ENCODE data around the gene ERMN.
"Not testable (repeated sequence)": the region's sequence is repeated elsewhere in the genome, so short reads cannot be mapped to it uniquely, and the experiment has no call there.

Gene ERMN, protein sequence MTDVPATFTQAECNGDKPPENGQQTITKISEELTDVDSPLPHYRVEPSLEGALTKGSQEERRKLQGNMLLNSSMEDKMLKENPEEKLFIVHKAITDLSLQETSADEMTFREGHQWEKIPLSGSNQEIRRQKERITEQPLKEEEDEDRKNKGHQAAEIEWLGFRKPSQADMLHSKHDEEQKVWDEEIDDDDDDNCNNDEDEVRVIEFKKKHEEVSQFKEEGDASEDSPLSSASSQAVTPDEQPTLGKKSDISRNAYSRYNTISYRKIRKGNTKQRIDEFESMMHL

DNA sequence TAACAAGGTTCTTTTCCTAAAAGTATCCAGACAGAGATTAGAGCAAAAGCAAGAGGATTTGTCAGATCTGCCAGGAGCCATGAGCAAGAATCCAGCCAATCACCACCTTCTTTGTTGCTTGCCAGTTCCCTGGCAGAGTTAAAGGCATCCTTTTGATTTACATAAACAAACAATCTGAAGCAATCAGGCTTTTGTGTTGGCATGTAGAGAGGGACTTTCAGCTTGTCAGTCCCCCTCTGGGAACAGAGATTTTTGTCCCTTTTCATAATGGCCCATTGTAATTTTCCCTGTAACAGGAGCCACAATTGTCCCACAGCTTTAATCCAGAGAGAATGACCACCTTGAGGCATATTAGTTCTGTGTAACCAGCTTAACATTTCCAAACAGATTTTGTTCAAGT, at the start of gene ERMN:
ERMN (minus strand) TSS at position 39 of the 400 bp plus-strand sequence. CDS start 182 bp downstream, outside the sequence.
- no peak for DNase-seq

DNA sequence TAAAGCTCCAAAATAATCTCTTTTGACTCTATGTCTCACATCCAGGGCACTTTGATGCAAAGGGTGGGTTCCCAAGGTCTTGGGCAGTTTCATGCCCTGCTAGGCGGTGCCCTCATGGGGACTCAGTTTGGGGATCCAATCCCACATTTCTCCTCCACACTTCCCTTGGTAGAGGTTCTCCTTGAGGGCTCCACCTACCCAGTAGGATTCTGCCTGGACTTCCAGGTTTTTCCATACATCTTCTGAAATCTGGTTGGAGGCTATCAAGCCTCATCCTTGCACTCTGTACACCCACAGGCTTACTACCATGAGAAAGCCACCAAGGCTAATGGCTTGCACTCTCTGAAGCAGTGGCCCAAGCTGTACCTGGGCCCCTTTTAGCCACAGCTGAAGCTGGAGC, 49.8 kb upstream of the ERMN start:
- no peak for DNase-seq

DNA sequence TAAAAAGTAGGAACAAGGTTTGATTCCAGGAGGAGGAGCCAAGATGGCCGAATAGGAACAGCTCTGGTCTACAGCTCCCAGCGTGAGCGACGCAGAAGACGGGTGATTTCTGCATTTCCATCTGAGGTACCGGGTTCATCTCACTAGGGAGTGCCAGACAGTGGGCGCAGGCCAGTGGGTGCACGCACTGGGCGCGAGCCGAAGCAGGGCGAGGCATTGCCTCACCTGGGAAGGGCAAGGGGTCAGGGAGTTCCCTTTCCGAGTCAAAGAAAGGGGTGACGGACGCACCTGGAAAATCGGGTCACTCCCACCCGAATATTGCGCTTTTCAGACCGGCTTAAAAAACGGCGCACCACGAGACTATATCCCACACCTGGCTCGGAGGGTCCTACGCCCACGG, 42.9 kb upstream of the ERMN start:
- not testable (repeated sequence) for DNase-seq

DNA sequence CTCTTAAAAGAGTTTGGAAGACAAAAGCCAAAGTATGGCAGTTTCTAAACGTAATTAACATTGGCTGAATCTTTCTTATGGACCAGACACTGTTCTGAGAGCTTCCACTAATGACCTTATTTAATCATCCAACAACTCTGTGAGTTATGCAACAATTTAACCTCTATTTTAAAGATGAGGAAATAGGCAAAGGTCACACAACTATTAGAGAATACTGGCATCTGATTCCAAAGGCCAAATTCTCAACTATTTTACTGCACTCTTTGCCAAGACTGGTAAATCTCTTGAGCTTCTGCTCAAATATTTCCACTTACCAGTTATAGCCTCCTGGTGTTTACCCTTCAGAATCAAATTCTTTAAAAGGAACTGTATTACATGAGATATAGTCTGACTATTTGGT, 42.1 kb upstream of the ERMN start:
- DNase-seq, result no peak

DNA sequence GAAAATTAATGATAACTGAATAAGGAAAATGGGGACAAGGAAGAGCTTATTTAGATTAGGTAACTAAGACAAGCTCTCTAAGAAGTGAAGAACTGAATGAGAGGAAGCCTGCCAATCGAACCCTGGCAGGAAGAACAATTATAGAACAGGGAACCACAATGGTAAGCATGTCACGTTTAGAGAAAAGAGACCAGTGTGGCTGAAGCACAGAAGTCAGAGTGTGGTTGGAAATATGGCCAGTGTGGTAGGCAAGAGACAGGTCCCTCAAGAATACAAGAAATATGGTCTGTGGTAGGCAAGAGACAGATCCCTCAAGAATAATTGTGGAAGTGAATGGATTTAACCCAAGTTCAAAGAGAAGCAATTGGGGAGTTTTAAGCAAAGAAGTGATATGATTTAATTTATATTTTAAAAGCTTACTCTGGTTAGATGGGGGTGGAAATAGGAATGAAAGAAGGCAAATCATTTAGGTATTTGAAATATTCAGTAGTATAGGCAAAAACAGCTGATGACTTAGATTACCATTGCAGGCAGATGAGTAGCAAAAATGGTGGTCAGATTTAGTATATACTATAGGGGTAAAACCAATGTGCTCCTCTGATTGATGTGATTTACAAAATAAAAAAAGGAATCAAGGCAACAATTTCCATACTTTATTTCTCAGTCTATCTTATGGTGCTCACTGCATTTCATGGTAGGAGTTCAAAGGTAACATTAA, 38.8 kb upstream of the ERMN start:
- DNase-seq, result no peak

GRCh38 chr2:157363612-157364101, 38.0 kb upstream of the ERMN start:
- DNase-seq, result no peak

DNA sequence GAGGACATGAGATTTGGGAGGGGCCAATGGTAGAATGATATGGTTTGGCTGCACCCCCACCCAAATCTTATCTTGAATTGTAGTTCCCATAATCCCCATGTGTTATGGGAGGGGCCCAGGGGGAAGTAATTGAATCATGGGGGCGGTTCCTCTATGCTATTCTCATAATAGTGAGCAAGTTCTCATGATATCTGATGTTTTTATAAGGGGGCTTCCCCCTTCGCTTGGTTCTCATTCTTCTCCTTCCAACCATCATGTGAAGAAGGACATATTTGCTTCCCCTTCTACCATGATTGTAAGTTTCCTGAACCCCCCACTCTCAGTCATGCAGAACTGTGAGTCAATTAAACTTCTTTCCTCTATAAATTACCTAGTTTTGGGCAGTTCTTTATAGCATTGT, 37.0 kb upstream of the ERMN start:
- no peak for DNase-seq

DNA sequence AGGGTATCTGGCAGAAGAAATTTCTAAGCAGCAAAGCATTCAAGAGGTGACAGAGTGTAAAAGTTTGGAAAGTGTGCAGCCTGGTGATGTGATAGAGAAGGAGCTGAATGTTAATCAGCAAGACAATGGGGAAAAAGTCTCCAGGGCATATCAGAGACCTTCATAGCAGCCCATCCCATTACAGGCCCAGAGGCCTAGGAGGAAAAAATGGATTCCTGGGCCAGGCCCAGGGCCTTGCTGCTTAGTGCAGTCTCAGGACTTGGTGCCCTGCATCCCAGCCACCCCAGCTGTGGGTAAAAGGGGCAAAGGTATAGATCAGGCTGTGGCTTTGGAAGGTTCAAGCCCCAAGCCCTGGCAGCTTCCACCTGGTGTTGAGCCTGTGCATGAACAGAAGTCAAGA, 35.9 kb upstream of the ERMN start:
- DNase-seq, result no peak

DNA sequence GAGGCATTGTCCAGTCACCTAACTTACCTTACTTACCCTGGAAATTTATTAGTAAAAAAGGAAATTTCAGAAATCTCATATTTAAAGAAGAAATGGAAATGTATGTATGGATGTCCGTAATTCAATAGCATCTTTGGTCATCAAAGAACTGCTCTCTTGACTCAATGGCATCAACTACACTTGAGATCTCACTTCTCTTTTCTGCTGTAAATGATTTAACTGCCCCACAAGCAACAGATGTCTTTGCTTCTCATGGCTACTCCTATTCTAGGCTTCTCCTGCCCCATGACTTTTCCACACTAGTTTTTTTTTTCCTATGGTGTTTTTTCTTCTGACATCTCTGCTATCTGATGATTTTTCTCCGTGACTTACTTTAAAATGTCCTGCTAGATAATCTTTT, 34.0 kb upstream of the ERMN start:
- no peak for DNase-seq

DNA sequence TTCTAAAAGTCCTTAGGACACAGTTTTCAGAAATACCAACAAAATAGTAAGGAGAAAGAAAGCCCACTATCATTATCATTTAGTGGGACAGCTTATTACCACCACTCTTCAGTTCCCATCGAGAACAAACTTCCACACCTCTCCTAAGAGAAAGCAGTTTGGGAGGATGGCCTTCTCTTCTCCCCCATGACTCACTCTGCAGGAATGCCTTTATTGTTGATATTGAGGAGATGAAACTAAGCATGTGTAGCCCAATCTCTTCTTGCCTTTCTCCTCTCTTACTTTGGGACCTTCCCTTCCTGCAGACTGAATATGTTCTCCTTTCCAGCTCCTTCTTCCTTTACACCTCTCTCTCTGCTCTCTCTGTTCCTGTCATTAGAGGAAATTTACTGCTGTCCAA, 30.0 kb upstream of the ERMN start:
- no peak for DNase-seq

- no peak for DNase-seq
These were observed 24.4 kb upstream of the ERMN start for GRCh38 chr2:157349949-157350515.

- DNase-seq, result no peak
These were observed 22.8 kb upstream of the ERMN start for GRCh38 chr2:157348291-157348921.

DNA sequence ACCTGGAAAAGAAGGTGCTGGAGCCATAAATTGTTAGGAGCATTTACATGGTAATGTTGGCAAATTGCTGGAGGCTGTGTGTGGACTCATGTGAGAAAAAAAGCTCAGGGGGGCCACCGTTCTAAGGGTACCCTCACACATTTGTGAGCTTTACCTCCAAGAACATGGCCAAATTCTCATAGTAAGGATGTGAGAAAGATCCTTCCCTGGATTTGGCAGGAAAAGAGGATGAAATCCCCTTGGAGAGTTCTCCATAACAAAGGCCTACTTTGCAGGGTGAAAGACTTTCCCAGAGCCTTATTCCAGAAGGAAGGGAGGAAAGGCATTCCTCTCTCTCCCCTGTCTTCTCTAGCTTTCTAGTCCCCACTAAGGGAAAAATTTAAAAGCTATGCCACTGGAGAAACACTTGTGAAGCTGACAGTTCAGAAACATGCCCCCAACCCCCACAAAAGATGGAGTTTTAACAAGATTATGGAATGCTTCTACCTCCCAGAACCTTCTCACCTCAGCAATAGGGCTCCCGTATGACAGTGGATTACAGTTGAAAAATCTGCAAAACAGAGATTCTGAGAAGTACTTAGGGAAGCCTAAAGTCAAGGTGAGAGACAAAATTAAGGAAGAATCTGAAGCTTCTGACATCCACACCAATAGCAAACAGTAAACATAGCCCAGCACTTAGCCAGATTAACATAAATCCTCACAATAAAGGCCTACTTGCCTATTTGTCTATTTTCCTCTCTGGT, 20.2 kb upstream of the ERMN start:
- no peak for DNase-seq

DNA sequence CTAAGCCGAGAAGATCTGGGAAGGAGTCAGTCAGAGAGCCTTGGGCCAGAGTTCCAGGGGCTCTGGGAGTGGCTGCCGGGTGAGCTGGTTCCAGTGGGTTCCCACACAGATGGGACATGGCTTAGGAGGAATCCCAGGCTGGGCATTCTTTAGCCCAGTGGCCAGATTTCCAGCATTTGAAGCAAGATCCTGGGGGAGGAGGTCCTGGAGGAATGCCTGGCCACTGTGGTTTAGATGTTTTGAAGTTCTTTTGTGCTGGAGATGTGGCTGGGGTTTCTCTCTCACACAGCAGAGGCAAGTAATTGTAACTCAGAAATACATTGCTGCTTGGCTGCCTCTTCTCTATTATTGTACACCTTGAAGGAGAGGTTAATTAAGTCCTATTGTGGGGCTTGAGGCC, 15.8 kb upstream of the ERMN start:
- DNase-seq, result not testable (repeated sequence)

DNA sequence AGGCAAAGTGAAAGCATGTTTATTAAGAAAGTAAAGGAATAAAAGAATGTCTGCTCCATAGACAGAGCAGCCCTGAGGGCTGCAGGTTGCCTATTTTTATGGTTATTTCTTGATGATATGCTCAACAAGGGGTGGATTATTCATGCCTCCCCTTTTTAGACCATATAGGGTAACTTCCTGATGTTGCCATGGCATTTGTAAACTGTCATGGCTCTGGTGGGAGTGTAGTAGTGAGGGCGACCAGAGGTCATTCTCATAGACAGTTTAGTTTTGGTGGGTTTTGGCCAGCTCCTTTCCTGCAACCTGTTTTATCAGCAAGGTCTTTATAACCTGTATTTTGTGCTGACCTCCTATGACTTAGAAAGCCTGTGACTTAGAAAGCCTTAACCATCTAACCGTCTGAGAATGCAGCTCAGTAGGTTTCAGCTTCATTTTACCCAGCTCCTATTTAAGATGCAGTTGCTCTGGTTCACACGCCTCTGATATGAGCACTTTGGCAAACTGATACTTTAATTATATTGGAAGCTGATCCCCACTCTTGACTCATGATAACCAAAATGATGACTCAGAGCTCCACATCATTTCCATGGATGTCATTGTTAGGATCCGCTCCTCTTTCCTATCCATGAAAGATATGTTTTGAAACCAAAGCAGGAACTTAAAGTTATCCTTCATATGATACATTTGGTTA, 14.5 kb upstream of the ERMN start:
- DNase-seq, result no peak

DNA sequence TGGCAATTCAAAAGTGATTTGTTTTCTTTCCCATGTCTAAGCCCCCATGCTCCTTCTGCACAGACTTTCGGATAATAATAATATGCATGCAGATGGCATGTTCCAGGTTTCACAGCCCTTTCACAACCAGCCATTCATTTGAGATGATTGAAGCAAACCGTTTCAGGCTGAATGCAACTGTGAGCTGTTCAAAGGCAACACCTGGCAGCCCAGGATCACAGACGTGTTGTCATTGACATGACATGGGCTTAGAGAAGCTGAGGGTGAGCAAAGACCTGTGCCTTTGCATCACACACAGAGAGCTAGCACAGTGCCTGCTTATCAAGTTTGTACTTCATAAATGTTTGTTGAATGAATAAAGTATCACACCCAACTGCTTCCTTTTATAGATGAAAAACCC, 12.4 kb upstream of the ERMN start:
- no peak for DNase-seq

DNA sequence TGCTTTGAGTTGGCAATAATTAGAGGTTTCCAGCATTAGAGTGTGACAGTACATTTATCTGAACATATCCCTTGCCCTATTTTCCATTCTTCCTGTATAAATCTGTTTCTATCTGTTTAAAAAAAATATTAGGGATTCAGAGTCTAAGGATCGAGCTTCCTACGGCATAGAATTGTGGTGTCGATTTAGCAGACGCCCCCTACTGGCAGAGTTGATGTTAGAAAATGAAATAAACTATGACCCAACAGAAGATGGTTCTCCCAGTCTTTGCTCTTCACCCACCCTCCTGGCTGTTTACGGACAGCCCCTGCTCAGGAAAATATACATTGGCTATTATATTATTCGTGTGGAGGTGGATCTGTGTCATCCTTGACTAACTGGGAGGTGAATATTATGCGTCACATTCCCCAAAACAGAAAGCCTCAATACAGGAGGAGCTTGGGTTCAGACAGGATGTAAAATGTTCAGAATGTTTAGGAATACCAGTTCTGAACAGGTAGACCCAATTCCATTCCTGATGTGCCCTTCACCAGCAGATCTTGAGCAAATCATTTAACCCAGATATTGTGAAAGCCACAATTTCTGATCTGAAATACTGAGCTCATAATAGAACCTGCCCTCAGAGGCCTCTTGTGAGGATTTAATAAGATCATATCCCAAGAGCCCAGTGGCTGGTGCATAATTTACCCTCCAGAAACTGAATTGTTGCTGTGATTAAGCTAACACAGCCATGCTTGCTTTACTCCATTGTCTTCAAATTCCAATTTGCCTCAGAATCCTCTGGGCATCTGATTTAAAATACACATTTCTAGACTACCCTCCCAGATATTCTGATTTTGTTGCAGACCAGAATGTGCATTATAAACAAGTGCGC, 10.8 kb upstream of the ERMN start:
- DNase-seq, result no peak

DNA sequence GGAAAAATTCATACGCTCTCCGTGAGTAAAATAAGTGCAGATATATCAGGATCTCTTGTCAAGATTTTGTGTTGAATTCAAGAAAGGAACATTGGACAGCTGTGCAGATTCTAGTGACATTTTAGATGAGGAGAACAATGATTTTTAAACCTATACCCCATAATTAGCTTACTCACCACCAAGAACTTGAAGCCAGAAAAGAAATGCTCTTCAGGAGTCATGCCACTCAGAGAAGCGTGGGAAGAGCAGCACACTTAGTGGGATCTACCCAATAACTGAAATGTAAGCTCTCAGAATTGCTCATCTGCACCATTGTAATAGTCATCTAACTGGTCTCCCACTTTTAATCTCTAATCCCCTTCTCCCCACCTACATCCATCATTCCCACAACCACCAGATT, 9.2 kb upstream of the ERMN start:
- no peak for DNase-seq

GRCh38 chr2:157334335-157334734, 8.7 kb upstream of the ERMN start:
- no peak for DNase-seq

DNA sequence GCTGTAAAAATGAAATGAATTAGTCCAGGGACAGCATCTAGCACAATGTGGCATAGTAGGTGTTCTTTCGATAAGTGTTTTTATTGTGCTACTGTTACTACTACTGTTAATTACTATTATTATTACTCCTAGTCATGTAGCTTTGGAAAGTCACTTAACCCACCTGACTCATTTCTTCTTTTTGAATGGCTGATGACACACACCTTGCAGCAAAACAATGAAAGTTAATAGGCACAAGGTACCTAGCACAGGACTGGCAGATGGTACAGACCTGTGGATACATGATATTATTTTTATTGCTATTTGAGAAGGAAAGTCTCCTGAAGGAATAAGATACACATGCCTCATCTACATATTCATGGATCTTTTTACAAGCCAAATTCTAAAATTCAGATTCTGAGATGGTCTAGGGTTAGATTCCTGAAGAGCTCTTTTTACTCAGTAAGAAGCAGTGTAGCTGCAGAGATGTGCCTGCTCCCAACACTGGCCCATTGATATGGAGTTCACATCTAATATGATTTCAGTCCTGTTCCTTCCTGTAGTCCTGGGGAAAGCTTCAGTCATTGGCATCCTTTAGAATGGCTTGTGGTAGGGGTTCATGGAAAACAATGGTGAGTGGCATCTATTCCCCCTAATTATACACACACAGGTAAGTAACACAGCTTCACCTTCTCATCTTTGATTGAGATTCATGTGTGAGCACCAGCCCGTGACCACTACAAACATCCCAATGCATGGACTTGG, 7.9 kb upstream of the ERMN start:
- no peak for DNase-seq

DNA sequence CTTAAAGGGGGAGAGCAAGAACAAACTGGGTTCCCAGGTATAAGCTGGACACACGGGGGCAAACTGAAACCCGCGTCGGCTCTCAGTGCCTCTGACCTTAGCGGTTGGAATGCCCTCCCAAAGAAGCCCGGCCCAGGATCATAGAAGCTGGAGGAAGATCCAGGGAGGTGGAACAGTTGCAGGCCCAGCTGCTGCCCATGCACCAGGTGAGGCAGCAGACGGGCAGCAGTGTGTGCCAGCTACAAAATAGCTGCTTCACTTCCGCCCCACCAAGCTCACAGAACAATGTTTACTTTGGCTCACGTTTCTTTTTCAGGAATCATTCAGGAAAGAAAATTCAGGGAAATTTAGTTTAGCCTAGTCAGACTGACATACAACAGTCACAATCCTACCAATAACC, 3.9 kb upstream of the ERMN start:
- DNase-seq, result no peak

Data from NCI-H1417 treated with DMSO at 0.1 percent for 48 hours (cell line).